Adrenal gland (tissue), 5 donors: Measurements from ENCODE around the gene ZNF280C.

ENCODE experiments used
- POLR2A ChIP-seq, 2 donors: fragments of 450-650 bp; IDR thresholded peaks; one replicate each; pipeline ENCODE4 v1.6.1; 2017; ENCODE audit warnings: antibody characterized with exemption in 2 of 2, mild to moderate bottlenecking in 2 of 2, moderate library complexity in 1 of 2
- TF ChIP-seq, protein P1 (sequence below), 6 experiments: fragments of 450-650 bp in 4 of 6; fragments of 200-600 bp in 2 of 6; sonication (generic) in 1 of 6; IDR thresholded peaks; 1 replicate in 5 of 6; 2 replicates in 1 of 6; pipeline versions ENCODE4 v1.5.1 to v1.8.0; 2016 to 2021; ENCODE audit warnings: antibody characterized with exemption in 6 of 6, mild to moderate bottlenecking in 2 of 6, moderate library complexity in 1 of 6
- donor health status: DM: no; HTN: no; CAD: no.

DNA sequence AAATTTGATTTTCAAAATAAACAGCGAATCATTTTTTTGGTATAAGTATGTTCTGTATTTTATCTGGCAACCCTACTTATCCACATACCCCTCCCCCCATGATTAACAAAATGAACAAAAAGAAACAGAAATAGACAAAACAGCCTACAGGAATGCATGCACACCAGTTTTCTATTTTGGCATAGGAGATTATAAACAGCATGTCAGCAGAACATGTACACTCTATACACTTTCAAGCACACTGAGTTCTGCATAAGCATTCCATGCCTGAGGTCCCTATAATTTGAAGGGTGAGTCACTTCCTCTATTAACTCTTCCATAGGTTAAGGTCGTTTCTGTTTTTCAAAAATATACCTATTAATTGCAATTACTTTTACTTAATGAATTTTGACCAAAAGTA lies 28.0 kb upstream of the ZNF280C start:
- TF ChIP-seq, protein P1, sequence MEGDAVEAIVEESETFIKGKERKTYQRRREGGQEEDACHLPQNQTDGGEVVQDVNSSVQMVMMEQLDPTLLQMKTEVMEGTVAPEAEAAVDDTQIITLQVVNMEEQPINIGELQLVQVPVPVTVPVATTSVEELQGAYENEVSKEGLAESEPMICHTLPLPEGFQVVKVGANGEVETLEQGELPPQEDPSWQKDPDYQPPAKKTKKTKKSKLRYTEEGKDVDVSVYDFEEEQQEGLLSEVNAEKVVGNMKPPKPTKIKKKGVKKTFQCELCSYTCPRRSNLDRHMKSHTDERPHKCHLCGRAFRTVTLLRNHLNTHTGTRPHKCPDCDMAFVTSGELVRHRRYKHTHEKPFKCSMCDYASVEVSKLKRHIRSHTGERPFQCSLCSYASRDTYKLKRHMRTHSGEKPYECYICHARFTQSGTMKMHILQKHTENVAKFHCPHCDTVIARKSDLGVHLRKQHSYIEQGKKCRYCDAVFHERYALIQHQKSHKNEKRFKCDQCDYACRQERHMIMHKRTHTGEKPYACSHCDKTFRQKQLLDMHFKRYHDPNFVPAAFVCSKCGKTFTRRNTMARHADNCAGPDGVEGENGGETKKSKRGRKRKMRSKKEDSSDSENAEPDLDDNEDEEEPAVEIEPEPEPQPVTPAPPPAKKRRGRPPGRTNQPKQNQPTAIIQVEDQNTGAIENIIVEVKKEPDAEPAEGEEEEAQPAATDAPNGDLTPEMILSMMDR (IDR thresholded peaks at IDR 0.05) = no peak
- no peak for TF ChIP-seq POLR2A (IDR thresholded peaks at IDR 0.05)
